H1 (cell line): ENCODE measurements around the gene AVP. TPM values are rescaled to one million over a fixed set of nuclear protein-coding genes. Genes with fewer than 3 reads are reported as not detected.
A peak's percentile ranks its signal among the peaks of the same experiment; 100 is the strongest.

ENCODE experiments used
- CTCF ChIA-PET: fragments of 300-600 bp; sonication (Branson Sonifier 250); formaldehyde crosslinking; loops from one replicate; lab custom pipeline; 2021; ENCODE audit not compliant: partially characterized antibody; lab: Charles Lee
- POLR2A ChIA-PET: fragments of 300-600 bp; sonication (Branson Sonifier 250); formaldehyde crosslinking; loops from one replicate; lab custom pipeline; 2021; ENCODE audit warnings: inconsistent platforms; ENCODE audit not compliant: partially characterized antibody; lab: Charles Lee
- DNase-seq, 2 experiments: peaks; one replicate each; pipeline versions ENCODE4 v3.0.0 to v3.0.0-alpha.2; 2010 to 2022; ENCODE audit warnings: low spot score in 2 of 2, low read depth in 1 of 2, mixed read lengths in 1 of 2
- FAIRE-seq: peaks from 2 replicates; lab custom pipeline; 2011; peaks lifted over from hg19 to GRCh38; lab: Jason Lieb, UNC
- H2AFZ ChIP-seq: 2 replicates; pipeline ENCODE4 v1.8.1; 2012; ENCODE audit warnings: low read length, inconsistent platforms
- H2AK5ac ChIP-seq: 2 replicates; pipeline ENCODE4 v1.6.1; 2013; ENCODE audit warnings: low read depth, low read length
- H2BK120ac ChIP-seq: replicated peaks from 2 replicates; pipeline ENCODE3; 2013; ENCODE audit warnings: low read depth, low read length, inconsistent platforms
- H2BK12ac ChIP-seq: 2 replicates; pipeline ENCODE4 v1.6.1; 2013; ENCODE audit warnings: low read depth, low read length
- H2BK15ac ChIP-seq: 2 replicates; pipeline ENCODE4 v1.6.1; 2013; ENCODE audit warnings: low read length
- H2BK20ac ChIP-seq: 2 replicates; pipeline ENCODE4 v1.6.1; 2013; ENCODE audit warnings: low read length
- H2BK5ac ChIP-seq: 2 replicates; pipeline ENCODE4 v1.6.1; 2013; ENCODE audit warnings: low read depth, low read length
- H3K14ac ChIP-seq: 2 replicates; pipeline ENCODE4 v1.6.1; 2013; ENCODE audit warnings: inconsistent platforms; ENCODE audit not compliant: insufficient read length
- H3K18ac ChIP-seq: 2 replicates; pipeline ENCODE4 v1.6.1; 2013; ENCODE audit warnings: low read length; ENCODE audit errors: extremely low read depth
- H3K23ac ChIP-seq: 2 replicates; pipeline ENCODE4 v1.6.1; 2013; ENCODE audit warnings: inconsistent platforms; ENCODE audit not compliant: insufficient read length
- H3K23me2 ChIP-seq: 2 replicates; pipeline ENCODE4 v1.6.1; 2013; ENCODE audit warnings: low read depth, low read length
- H3K27ac ChIP-seq: 2 replicates; pipeline ENCODE4 v1.6.1; 2011; ENCODE audit warnings: low read depth, low read length, inconsistent platforms
- H3K27me3 ChIP-seq, 4 experiments: replicated peaks in 1 of 4; 1 replicate in 1 of 4; 2 replicates in 3 of 4; pipeline versions ENCODE4 v1.6.1 to v1.8.1; 2011 to 2013; ENCODE audit warnings: low read length in 3 of 4, mild to moderate bottlenecking in 3 of 4, inconsistent platforms in 2 of 4, mixed read lengths in 2 of 4, moderate library complexity in 1 of 4; ENCODE audit not compliant: control insufficient read depth in 3 of 4, insufficient read depth in 3 of 4; ENCODE audit errors: extremely low read depth in 1 of 4
- H3K36me3 ChIP-seq, 4 experiments: 2 replicates each; pipeline versions ENCODE4 v1.6.1 to v1.8.1; 2011 to 2013; ENCODE audit warnings: mild to moderate bottlenecking in 4 of 4, low read length in 3 of 4, moderate library complexity in 2 of 4, control low read depth in 1 of 4, inconsistent platforms in 1 of 4; ENCODE audit not compliant: insufficient read depth in 4 of 4, control insufficient read depth in 2 of 4
- H3K4ac ChIP-seq: replicated peaks from 2 replicates; pipeline ENCODE3; 2013; ENCODE audit warnings: low read length, low read depth, mixed read lengths, inconsistent platforms; ENCODE audit not compliant: insufficient read length
- H3K4me1 ChIP-seq, 4 experiments: replicated peaks in 1 of 4; 1 replicate in 1 of 4; 2 replicates in 3 of 4; pipeline versions ENCODE4 v1.6.1 to v1.8.1; 2011 to 2013; ENCODE audit warnings: low read length in 3 of 4, inconsistent platforms in 2 of 4, mixed read lengths in 1 of 4; ENCODE audit not compliant: insufficient read depth in 4 of 4, control insufficient read depth in 3 of 4
- H3K4me2 ChIP-seq, 2 experiments: 2 replicates each; pipeline versions ENCODE4 v1.6.1 to v1.8.1; 2011 to 2013; ENCODE audit warnings: low read depth in 2 of 2, low read length in 2 of 2, control low read depth in 1 of 2, inconsistent platforms in 1 of 2, mild to moderate bottlenecking in 1 of 2; ENCODE audit not compliant: insufficient read depth in 1 of 2
- H3K4me3 ChIP-seq, 4 experiments: fragments of 200-600, 300-600 bp in 1 of 4; sonication (generic), shearing (Covaris generic), sonication (Bioruptor Twin) in 1 of 4; 2 replicates each; pipeline versions ENCODE4 v1.5.1 to v1.8.1; 2011 to 2016; ENCODE audit warnings: low read length in 4 of 4, low read depth in 3 of 4, control low read depth in 2 of 4, inconsistent platforms in 2 of 4, mild to moderate bottlenecking in 2 of 4, mixed read lengths in 1 of 4, moderate library complexity in 1 of 4; ENCODE audit not compliant: insufficient read depth in 2 of 4; ENCODE audit errors: extremely low read depth in 1 of 4
- H3K56ac ChIP-seq: replicated peaks from 2 replicates; pipeline ENCODE3; 2013; ENCODE audit warnings: low read depth, mild to moderate bottlenecking, mixed read lengths, low read length, inconsistent platforms; ENCODE audit not compliant: insufficient read length
- H3K79me1 ChIP-seq: 2 replicates; pipeline ENCODE4 v1.6.1; 2013; ENCODE audit warnings: low read depth, low read length, control low read depth
- H3K79me2 ChIP-seq, 2 experiments: 2 replicates each; pipeline versions ENCODE4 v1.6.1 to v1.8.1; 2012 to 2013; ENCODE audit warnings: low read length in 2 of 2, mild to moderate bottlenecking in 2 of 2, inconsistent platforms in 1 of 2; ENCODE audit not compliant: insufficient read depth in 2 of 2, control insufficient read depth in 1 of 2
- H3K9ac ChIP-seq, 4 experiments: replicated peaks in 1 of 4; 1 replicate in 1 of 4; 2 replicates in 3 of 4; pipeline versions ENCODE4 v1.6.1 to v1.8.1; 2011 to 2013; ENCODE audit warnings: low read depth in 3 of 4, low read length in 3 of 4, control low read depth in 2 of 4, mild to moderate bottlenecking in 2 of 4, moderate library complexity in 2 of 4, inconsistent platforms in 1 of 4; ENCODE audit errors: extremely low read depth in 1 of 4
- H3K9me3 ChIP-seq, 2 experiments: 2 replicates each; pipeline versions ENCODE4 v1.6.1 to v1.8.1; 2012 to 2013; ENCODE audit warnings: mild to moderate bottlenecking in 2 of 2, moderate library complexity in 2 of 2, control low read depth in 1 of 2, inconsistent platforms in 1 of 2, low read depth in 1 of 2, low read length in 1 of 2, mixed read lengths in 1 of 2; ENCODE audit not compliant: insufficient read depth in 2 of 2
- H4K20me1 ChIP-seq, 2 experiments: replicated peaks in 1 of 2; 2 replicates each; pipeline versions ENCODE3 to v1.8.1; 2011 to 2013; ENCODE audit warnings: inconsistent platforms in 2 of 2, low read length in 2 of 2, mild to moderate bottlenecking in 1 of 2; ENCODE audit not compliant: insufficient read depth in 2 of 2, control insufficient read depth in 1 of 2
- H4K5ac ChIP-seq: 2 replicates; pipeline ENCODE4 v1.6.1; 2013; ENCODE audit warnings: low read length, low read depth, mixed read lengths, inconsistent platforms; ENCODE audit not compliant: insufficient read length
- H4K8ac ChIP-seq: 2 replicates; pipeline ENCODE4 v1.8.0; 2013; ENCODE audit warnings: mild to moderate bottlenecking, moderate library complexity, low read length, inconsistent platforms; ENCODE audit not compliant: insufficient read depth; ENCODE audit errors: extremely low read depth
- H4K91ac ChIP-seq: replicated peaks from 2 replicates; pipeline ENCODE3; 2013; ENCODE audit warnings: low read length, mixed read lengths, inconsistent platforms; ENCODE audit not compliant: insufficient read length
- EZH2 ChIP-seq: fragments of 200-600 bp; sonication (generic); IDR thresholded peaks from 2 replicates; pipeline ENCODE4 v1.7.1; 2012; ENCODE audit warnings: low read depth, mild to moderate bottlenecking, moderate library complexity, low read length, inconsistent platforms; ENCODE audit not compliant: severe bottlenecking
- SP1 ChIP-seq: IDR thresholded peaks from 2 replicates; pipeline ENCODE4 v1.6.1; 2011; ENCODE audit warnings: low read depth, low read length
- SUZ12 ChIP-seq: fragments of 200-600 bp; sonication (generic); IDR thresholded peaks from 2 replicates; pipeline ENCODE4 v1.6.1; 2012; ENCODE audit warnings: mild to moderate bottlenecking, inconsistent platforms, low read length, moderate library complexity, mixed read lengths
- WGBS, 2 experiments: shearing (Covaris generic) in 1 of 2; methylation state at CpG; one replicate each; pipeline versions ENCODE4 v1.1.6 to v1.1.7; 2013 to 2015; ENCODE audit warnings: low lambda C conversion rate in 2 of 2, mixed read lengths in 2 of 2, inconsistent platforms in 1 of 2, low coverage in 1 of 2, missing lambda C conversion rate in 1 of 2; ENCODE audit not compliant: insufficient replicate concordance in 2 of 2, insufficient coverage in 1 of 2, insufficient read length in 1 of 2; ENCODE audit errors: extremely low coverage in 1 of 2, missing lambda C conversion rate in 1 of 2; 5-methylcytosine and 5-hydroxymethylcytosine counted together
- polyA plus RNA-seq, 7 experiments: library from polyadenylated mRNA; depleted of rRNA in 3 of 7; stranded (reverse) in 5 of 7; unstranded in 2 of 7; fragments of >200 nt in 5 of 7; fragments of 200-250 nt in 2 of 7; gene quantifications; 1 replicate in 5 of 7; 2 replicates in 1 of 7; 4 replicates in 1 of 7; pipeline versions ENCODE4 v1.2.1 to v1.2.3, GENCODE V29; 2011 to 2013; ENCODE audit warnings: missing spikeins in 2 of 7, mixed read lengths in 2 of 7
- total RNA-seq: library from RNA; stranded (reverse); fragmentation: NEBNext Ultra II Directional; extraction: Animal tissue kit (Norgen Biotek cat#: 25700); gene quantifications from 2 replicates; pipeline ENCODE4 v1.2.1, GENCODE V29; 2021

Gene AVP
- total and polyA plus RNA-seq, 2 of the 8 experiments (the other 6 are each of a cell fraction or from before 2014, with no cell fraction given): 0.18 TPM; not detected in 1

- H2BK5ac ChIP-seq: 0 out of 2 replicates have a peak overlapping the region, but pooled peaks have one; percentile 66
- H3K4ac ChIP-seq: peak overlapping the region; percentile 85
- no peak overlapping the region for H2BK15ac ChIP-seq
- H3K4me2 ChIP-seq: peak overlapping the region; percentile 46 to 72
- H2BK20ac ChIP-seq: peak overlapping the region; percentile 48; the same call in 1 of the 2 replicates
- peaks cover 0 to 8% (median 3%) of the 10 kb centered on the region in 4 experiments; a peak in 5 of 7 replicates for H3K4me1 ChIP-seq
- 0 out of 2 replicates have a peak overlapping the region, but pooled peaks have one; percentile 39 for H2AK5ac ChIP-seq
- ChIA-PET CTCF (interaction anchor here (1.0 to 2.3 kb wide), 6 partner anchors 12 to 96 kb away, joined by 3 to 8 read pairs (median 6); no protein-coding TSS in a partner anchor), POLR2A (interaction anchor here (1.0 to 1.8 kb wide), 8 partner anchors 9 to 128 kb away, joined by 3 to 6 read pairs (median 4); partner anchors contain the start of genes GNRH2 and MRPS26)
- no peaks in the 10 kb centered on the region for H4K20me1 ChIP-seq
- H3K36me3 ChIP-seq: no peaks in the 10 kb centered on the region
- H3K18ac ChIP-seq: peak overlapping the region; percentile 71; the same call in 1 of the 2 replicates
- H3K14ac ChIP-seq: no peak overlapping the region
- H2AFZ ChIP-seq: peak overlapping the region; percentile 6; the same call in 1 of the 2 replicates
- no peak overlapping the region for H3K23ac ChIP-seq
- H3K79me2 ChIP-seq: no peaks in the 10 kb centered on the region
- H3K23me2 ChIP-seq: peaks cover 3% of the 10 kb centered on the region; the same call in 1 of the 2 replicates
- H3K4me3 ChIP-seq: peak overlapping the region in 3 of 4 experiments; percentile 14 to 61 (median 19); a peak in 5 of 8 replicates
- peaks cover 11 to 30% (median 27%) of the 10 kb centered on the region in 4 experiments for H3K27me3 ChIP-seq
- no peak overlapping the region for H2BK120ac ChIP-seq
- H3K9me3 ChIP-seq: peaks cover 2 to 5% of the 10 kb centered on the region in 2 experiments; a peak in 2 of 4 replicates
- H4K5ac ChIP-seq: no peak overlapping the region
- peak overlapping the region; percentile 85; the same call in 1 of the 2 replicates for H4K8ac ChIP-seq
- H4K91ac ChIP-seq: no peak overlapping the region
- H3K56ac ChIP-seq: no peak overlapping the region
- TF ChIP-seq SUZ12 (0 out of 2 replicates have a peak, but pooled peaks have one; percentile 5), SP1 (no peak), EZH2 (peak; percentile 10)
- DNase-seq: no peak
- no peak overlapping the region for H2BK12ac ChIP-seq
- no peak overlapping the region for H3K9ac ChIP-seq
- H3K79me1 ChIP-seq: no peaks in the 10 kb centered on the region
- H3K27ac ChIP-seq: no peak overlapping the region
- no peak for FAIRE-seq
- 78% methylated on average over 21 of the region's 22 CpGs; no CpG with 5 or more reads in 1 of the 2 experiments for WGBS, 2 experiments
These were observed 11.8 kb downstream of the AVP start for GRCh38 chr20:3072530-3073250.
